ENCODE data around the gene CAMSAP2.

GRCh38 chr1:200775850-200776249 lies 37.2 kb downstream of the CAMSAP2 start:
- TF ChIP-seq CTCF (tag by site-specific recombination; IDR thresholded peaks at IDR 0.05) (no peak), ZNF404 (tag by site-specific recombination; IDR thresholded peaks at IDR 0.05) (no peak), ZNF670 (tag by site-specific recombination; IDR thresholded peaks at IDR 0.05; ENCODE audit: low read depth) (no peak), BCL6B (tag by site-specific recombination; IDR thresholded peaks at IDR 0.05) (no peak), ZNF548 (tag by site-specific recombination; IDR thresholded peaks at IDR 0.05) (no peak), TRIM28 (IDR thresholded peaks at IDR 0.05; ENCODE audit: borderline replicate concordance, low read length) (no peak), ZBTB11 (tag by site-specific recombination; conservative IDR thresholded peaks at IDR 0.05; ENCODE audit: low read depth) (no peak), ZNF19 (tag by site-specific recombination; IDR thresholded peaks at IDR 0.05; ENCODE audit: low read depth) (no peak), YY1 (tag by site-specific recombination; IDR thresholded peaks at IDR 0.05) (no peak)
